HG02759 (cell line): ENCODE measurements around the gene TRUB2.
"Not testable (repeated sequence)": the region's sequence is repeated elsewhere in the genome, so short reads cannot be mapped to it uniquely, and the experiment has no call there.

Experiments
- ATAC-seq: cut with Tn5 transposase; IDR thresholded peaks from one replicate; pipeline ENCODE4 v1.9.1; 2021; ENCODE audit warnings: mild to moderate bottlenecking, moderate library complexity; ENCODE audit not compliant: unreplicated experiment

The TRUB2 gene

DNA sequence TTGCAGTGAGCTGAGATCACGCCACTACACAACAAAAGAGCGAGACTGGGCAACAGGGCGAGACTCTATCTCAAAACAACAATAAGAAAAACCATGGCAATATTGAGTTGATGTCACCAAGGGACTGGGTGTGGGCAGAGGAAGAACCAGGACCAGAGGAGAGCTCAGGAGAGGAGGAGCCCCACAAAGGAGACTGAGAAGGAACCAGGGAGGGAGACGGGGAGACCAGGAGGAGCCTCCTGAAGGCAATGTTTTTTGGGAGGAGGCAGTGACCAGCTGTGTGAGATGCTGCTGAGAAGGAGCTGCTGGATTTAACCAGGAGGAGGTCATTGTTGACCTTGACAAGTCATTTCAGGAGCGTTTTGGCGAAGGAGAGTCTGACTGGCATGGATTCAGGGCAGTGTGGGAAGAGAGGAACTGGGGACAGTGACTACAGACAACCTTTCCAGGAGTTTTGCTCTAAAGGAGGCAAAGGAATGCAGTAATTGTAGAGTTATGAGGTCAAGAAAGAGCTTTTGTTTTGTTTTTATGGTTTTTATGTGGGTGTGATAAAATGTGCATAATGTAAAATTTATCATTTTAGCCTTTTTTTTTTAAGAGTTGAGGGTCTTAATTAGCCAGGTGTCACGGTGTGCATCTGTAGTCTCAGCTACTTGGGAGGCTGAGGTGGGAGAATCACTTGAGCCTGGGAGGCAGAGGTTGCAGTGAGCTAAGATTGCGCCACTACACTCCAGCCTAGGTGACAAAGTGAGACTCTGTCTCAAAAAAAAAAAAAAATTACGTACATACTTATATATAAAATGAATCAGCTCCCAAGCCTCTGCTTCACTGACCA, 17.9 kb downstream of the TRUB2 start:
- ATAC-seq = no peak

DNA sequence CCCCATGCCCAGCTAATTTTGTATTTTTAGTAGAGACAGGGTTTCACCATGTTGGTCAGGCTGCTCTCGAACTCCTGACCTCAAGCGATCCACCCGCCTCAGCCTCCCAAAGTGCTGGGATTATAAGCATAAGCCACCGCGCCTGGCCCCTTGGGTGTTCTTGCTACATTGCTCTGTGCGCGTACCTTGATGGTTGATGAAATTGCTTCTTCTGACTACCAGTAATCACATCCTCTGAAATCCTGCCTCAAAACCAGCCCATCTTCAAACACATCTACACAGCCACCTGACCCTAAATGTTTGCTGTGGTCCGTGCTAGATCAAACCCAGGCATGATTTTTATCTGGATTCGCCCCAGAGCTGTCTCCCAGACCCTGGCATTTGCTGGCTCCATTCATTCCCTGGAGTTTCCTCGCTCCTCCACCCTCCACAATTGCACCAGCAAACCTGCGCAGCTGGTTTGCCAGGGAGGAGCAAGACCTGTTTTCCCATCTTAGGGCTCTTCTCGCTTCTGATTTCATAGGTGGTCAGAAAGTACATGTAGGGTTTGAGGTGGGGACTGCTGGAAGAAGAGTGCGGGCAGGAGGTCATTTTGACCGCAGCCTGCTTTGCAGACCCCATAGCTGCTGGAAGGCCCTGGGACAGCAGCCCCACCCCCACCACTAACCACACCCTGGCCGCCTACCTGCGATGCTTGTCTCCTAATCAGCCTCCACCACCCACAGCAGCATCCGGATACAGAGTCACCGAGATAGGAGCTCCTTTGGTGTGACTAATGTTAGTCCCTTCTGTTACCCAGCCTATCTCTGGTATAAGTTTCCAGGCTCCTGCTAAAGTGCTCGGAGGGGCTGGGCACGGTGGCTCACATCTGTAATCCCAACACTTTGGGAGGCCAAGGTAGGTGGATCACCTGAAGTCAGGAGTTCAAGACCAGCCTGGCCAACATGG, 23.4 kb downstream of the TRUB2 start:
- no peak for ATAC-seq

DNA sequence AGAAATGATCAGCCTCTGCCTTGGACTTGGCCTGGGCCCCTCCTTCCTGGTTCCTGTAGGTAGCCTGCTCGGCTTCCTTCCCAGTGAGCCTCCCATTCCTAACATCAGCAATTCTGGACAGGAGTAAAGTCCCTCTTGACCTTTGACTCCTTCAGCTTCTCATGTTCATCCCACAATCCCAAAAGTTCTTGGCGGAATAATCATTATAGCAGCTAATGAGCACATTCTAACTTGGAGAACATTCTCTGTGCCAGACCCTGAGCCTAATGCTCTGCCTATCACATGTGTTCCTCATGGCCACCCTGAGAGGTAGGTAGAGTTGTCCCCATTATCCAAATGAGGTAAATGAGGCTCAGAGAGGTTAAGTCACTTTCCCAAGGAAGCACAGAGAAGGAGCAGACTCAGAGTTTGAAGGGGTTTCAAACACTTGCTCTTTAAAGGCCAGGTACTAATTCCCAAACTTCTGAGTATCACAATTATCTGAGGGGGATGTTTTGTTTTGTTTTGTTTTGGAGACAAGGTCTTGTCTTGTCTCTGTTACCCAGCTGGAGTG, 24.9 kb downstream of the TRUB2 start:
- no peak for ATAC-seq

DNA sequence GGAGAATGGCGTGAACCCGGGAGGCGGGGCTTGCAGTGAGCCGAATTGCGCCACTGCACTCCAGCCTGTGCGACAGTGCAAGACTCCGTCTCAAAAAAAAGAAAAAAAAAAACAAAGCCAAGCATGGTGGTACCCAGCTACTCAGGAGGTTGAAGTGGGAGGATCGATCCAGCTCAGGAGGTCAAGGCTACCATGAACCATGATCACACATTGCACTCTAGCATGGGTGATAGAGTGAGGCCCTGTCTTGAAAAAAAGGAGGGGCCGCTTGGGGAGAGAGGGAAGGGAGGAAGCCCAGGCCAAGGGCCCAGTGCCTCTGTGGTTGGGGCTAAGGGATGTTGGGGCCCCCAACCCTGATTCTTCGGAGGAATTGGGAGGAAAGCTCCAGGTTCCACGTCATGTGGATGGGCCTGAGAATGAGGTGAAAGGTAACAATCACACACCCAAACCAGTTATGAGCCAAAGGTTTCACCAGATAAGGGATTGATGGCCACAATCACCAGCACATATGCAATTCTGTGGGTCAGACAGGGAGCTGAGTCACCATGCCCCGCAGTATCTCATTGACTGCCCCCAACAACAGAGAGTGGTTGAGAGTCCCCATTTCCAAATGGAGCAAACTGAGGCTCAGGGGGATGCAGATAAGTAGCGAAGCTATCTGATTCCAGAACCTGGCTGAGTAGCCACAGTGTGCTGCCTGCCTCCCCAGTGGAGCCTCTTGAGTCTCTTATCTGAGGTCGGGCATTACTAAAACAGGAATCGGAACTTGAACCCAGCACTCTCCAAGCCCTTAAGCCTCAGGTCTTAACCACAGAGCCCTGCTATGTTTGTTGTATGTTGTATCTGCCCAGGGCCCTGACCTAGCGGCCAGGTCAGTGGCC, 25.7 kb downstream of the TRUB2 start:
- no peak for ATAC-seq

DNA sequence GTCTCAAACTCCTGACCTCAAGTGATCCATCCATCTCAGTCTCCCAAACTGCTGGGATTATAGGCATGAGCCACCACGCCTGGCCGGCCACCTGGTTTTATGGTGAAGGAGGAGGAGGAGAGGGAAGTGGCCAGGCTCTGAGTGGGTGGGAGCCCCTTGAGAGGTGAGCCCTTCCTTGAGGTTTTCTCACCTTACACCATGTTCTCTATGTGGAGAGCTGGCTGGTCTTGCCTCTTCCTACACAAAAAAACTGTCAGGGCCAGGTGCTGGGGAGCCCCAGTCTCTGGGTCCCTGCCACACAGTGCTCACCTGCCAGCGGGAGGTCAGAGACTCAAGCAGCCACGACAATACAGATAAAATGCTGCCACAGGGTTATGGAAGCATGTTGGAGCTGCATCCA, 28.1 kb downstream of the TRUB2 start:
- ATAC-seq = no peak

DNA sequence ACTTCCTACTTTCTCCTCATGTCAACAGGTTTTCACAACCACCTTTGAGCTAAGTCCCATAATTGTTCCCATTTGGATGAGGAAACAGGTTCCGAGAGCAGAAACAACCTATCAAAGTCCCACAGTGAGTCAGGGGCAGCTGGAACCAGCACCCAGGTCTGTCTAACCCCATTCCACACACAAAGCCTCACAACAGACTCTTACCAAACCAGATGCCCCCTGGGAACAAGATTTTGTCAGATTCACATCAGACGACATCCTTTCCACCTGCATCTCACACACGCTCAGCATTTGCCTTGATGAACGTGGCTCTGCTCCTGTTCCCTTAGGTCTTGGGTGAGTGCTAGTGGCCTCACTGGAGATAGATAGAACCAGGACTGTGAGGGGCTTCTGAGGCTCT, 29.2 kb downstream of the TRUB2 start:
- ATAC-seq = no peak

DNA sequence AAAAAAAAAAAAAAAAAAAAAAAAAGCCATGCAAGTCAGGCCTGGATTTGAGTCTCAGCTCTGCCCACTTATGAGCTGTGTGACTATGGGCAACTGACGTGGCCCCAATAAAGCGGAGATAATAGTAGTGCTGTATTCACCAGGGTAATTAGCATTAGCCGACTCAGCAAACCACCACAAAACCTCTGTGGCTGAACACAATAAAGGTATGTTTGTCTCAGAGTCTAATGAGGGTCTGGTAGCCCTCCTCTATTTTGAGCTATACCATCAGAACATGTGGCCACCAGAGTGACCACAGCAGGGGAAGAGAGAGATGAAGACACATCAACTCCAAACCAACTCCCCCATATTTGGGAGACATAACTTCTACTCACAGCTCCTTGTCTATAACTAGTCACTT, 30.2 kb downstream of the TRUB2 start:
- no peak for ATAC-seq

DNA sequence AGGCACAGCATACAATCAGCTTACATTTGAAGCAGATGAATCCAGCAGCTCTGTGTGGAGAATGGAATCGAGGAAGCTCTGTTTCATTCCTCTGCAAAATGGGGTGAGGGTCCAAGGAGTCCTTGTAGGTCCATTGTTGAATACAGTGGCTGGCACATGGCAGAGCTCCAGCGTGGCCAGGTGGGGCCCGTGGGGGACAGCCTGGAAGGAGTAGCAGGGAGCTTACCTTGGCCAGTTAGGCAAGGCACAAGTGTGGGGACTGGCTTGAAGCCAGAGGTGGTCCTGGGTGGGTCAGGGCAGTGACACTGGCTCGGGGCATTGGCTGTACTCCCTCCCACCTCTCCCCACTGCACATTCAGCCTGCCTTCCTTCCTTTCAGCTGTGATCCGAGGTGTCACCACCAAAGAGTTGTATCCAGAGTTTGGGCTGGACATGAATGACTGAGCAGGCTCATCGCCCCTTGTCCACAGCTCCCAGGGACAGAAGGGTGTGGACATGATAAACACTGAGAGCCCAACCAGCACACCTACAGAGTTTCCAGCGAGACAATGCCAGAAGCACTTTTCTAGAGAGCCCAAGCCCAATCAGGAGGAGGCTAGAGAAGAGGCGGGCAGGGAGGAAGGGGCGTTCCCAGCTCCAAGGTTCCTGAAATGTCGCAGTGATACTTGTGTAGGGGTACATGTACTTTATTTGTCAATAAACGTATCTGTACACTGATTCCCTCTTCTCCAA, 33.8 kb downstream of the TRUB2 start:
- no peak for ATAC-seq

DNA sequence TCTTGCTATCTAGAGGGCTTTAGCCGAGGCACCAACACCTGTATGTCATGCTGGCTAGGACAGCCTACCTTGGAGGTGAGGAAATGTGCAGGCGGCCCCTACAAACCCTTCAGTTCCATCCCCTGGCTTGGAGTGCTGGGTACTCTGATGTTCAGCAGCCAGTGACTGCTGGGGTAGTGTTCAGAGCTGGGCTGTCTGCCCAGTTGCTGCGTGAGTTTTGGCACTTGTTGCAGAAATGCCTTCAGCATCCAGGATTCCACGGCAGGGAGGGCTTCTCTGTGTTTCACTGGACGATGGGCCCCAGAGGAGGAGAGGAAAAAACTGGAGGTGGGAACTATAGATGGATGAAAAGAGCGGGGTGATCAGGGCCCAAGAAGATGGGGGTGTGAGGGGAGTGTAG, 35.8 kb downstream of the TRUB2 start:
- ATAC-seq = no peak

DNA sequence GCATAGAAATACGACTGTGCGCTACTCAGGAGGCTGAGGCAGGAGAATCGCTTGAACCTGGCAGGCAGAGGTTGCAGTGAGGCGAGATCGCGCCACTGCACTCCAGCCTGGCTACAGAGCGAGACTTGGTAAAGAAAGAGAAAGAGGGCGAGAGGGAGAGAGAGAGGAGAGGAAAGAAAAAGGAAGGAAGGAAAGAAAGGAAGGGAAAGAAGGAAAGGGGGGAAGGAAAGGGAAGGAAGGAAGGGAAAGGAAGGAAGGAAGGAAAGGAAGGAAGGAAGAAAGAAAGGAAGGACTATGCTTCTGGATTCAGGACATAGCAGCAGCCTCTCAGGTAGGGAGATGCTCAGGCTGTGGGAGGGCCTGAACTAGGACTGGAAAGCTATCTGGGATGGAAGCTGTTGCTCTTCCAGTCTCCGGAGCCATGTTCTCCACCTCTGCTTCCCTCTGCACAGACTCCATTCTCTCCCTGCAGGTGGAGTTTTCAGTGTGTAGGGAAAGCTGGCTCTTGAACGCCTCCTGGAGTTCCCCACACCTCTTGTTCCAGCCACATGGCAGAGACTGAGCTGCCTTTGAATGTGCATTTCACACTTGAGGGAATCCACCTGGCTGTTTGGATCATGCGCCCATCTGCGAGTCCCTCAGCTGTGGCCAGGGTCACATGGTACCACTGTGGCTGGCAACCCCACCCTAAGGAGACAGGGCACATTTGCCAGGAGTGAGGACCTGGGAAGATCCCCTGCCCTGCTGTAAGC, 37.0 kb downstream of the TRUB2 start:
- ATAC-seq = no peak

DNA sequence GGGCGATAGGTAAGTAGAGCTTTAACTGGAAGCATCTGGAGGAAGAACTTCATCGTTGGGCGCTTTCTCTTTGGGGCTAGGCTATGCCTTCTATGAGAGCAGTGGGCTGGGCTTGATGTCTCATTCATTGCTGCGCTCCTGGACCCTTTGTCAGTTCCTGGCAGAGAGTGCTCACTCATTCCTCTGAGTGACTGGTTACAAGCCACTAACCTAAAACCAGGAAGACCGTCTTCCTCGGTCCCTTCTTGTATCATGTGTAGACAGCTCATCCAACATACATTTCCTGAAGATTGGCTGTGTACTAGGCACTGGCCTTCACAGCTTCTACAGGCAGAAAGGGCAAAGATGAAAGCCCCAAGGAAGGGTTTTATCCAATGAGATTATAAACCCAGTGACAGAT, 39.7 kb downstream of the TRUB2 start:
- ATAC-seq = no peak

DNA sequence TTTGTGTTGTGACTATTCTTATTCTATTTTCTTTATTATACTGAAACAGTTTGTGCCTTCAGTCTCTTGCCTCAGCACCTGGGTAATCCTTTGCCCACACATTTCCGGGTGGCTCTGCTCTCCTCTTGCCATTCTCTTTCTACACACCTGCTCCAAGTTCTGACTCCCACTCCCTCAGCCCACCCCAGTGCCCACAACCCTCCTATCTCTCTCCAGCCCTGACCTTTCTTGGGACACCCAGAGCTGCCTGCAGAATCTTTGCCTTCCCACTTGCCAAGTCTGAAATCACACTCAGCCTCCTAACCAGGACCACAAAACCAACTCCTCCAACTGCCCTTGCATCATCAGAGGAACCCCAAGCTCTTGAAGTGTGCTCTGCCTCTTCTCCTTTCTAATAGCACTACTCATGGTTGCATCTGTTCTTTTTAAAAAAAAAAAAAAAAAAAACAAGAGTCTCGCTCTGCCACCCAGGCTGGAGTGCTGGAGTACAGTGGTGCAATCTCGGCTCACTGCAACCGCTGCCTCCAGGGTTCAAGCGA, 42.1 kb downstream of the TRUB2 start:
- no peak for ATAC-seq

DNA sequence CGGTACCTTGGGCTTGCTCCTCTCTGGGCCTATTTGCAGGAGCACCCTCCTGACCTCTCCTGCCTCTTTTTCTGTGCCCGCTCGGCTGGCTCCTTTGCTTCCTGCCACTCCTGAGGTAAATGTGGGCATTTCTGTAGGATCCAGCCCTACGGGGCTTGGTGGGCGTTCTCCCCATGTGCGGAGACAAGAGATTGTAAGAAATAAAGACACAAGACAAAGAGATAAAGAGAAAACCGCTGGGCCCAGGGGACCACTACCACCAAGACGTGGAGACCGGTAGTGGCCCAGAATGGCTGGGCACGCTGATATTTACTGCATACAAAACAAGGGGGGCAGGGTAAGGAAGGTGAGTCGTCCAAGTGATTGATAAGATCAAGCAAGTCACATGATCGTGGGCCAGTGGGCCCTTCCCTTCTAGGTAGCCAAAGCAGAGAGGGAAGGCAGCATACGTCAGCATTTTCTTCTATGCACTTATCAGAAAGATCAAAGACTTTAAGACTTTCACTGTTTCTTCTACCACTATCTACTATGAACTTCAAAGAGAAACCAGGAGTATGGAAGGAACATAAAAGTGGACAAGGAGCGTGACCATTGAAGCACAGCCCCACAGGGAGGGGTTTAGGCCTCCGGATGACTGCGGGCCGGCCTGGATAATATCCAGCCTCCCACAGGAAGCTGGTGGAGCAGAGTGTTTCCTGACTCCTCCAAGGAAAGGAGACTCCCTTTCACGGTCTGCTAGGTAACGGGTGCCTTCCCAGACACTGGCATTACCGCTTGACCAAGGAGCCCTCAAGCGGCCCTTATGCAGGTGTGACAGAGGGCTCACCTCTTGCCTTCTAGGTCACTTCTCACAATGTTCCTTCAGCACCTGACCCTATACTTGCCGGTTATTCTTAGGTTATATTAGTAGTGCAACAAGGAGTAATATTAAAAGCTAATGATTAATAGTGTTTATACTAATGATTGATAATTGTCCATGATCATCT, 42.9 kb downstream of the TRUB2 start:
- not testable (repeated sequence) for ATAC-seq

DNA sequence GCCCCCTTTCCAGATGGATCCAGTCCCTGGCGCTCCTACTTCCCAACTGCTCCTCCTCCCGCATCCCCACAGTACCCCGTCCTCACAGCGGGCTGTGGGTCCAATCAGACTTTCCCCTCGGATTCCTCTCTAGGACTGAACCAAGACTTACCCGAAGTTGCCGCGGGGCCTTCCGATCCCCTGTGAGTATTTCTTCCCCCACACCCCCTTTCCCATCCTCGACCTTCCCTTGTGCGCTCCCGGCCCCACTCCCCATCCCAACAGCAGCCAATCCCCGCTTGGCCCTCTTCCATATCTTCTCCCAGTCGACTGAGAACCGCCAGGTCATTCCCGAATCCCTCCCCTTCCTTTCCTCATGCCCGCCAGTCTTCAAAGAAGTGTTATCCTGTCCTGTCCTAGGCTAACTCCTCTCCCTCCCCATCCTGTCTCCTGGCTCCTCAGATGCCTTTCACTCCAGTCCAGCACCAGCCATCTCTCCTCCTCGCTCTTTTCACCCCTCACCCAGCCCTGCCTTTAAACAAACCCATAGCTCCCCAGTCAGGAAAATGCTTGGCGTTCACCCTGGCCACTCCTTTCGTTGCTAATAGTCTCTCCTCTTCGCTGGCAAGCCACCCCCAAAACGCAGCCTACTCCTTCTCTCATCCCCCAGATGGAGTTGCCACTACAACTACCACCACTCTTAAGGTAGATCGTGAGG, 45.5 kb downstream of the TRUB2 start:
- ATAC-seq = no peak

DNA sequence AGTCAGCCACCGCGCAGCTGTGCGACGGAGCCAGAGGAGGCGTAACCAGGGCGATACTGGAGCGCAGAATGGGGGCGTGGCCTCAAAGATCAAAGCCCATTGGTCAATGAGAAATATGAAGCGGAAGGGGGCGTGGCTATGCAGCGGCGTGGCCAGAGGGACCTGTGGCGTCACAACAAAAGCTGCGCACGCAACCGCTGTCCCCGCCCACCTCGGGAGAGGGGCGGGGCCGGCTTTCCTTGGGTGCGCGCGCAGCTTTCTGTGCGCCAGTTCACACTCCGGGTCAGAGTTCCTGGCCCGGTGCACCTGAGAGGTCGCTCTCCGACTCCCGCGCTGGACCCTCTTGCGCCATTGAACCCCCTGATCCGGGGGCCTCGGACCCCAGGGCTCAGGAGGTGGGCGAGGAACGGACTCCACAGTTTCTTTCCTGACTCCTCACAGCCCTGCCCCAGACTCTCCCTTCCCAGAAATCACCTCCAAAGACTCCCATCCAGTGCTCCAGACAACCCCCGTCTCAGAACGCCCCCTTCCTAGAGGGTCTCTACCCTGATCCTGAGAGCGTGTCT, 46.2 kb downstream of the TRUB2 start, which contains the start of gene SWI5:
SWI5 (plus strand) TSS at position 269 of the 566 bp plus-strand sequence.
- peak; percentile 93 for ATAC-seq

DNA sequence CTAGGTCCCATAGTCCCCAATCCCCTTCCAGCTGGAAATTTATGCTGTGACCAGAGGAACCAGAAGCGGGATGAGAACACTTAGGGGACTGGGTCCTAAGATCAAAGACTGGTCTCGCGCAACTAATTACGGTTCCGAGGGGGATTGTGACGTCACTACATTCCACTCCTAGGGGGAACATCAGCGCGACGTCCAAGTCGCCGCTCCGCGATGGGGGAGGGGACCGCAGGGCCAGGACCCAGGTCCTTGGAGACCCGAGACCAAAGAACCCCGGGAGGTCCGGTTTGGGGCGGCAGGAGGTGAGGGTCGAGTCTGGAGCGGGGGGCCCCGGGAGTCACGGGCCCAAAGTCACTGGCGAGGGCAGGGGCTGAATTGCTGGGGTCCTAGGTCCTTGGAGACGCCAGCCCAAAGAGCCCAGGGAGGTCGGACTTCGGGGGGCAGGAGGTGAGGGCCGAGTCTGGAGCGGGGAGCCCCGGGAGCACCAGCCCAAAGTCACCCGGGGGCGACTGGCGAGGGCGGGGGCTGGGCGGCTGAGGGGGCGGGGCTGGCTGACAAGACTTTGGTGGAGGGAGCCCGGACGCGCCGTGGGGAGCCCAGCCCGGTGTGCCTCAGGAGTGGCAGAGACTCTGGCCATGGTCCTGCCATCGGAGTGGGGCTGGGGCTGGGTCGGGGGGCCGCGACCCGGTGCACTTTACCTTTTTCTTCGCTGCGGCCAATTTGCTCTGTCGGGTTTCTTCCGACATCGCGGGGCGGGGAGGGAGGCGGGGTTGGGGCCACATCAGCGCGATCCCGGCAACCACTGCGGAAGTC, 46.8 kb downstream of the TRUB2 start, which contains the start of gene GOLGA2:
GOLGA2 (minus strand) TSS at position 810 of the 810 bp plus-strand sequence; CDS start at position 779, 31 bp downstream.
- peak; percentile 58 for ATAC-seq
